Muscle layer of duodenum (tissue), 2 donors: ENCODE results near the gene ZSCAN20.
"Not testable (repeated sequence)": the region's sequence is repeated elsewhere in the genome, so short reads cannot be mapped to it uniquely, and the experiment has no call there.

Experiments used
- H3K27ac ChIP-seq: one replicate; pipeline ENCODE4 v1.7.0; 2013; ENCODE audit warnings: mild to moderate bottlenecking, low read length
- H3K27me3 ChIP-seq: one replicate; pipeline ENCODE4 v1.7.0; 2013; ENCODE audit warnings: low read depth, mild to moderate bottlenecking, control low read depth, low read length
- H3K36me3 ChIP-seq, 2 donors: one replicate each; pipeline ENCODE4 v1.7.0; 2013; ENCODE audit warnings: low read length in 2 of 2, control low read depth in 1 of 2, mild to moderate bottlenecking in 1 of 2; ENCODE audit not compliant: insufficient read depth in 2 of 2, control insufficient read depth in 1 of 2
- H3K4me1 ChIP-seq, 2 donors: one replicate each; pipeline ENCODE4 v1.7.0; 2013; ENCODE audit warnings: low read length in 2 of 2, mild to moderate bottlenecking in 2 of 2, control low read depth in 1 of 2, moderate library complexity in 1 of 2; ENCODE audit not compliant: insufficient read depth in 2 of 2, control insufficient read depth in 1 of 2
- H3K4me3 ChIP-seq, 2 donors: one replicate each; pipeline ENCODE4 v1.7.0; 2013; ENCODE audit warnings: low read length in 2 of 2, low read depth in 1 of 2, mild to moderate bottlenecking in 1 of 2
- H3K9me3 ChIP-seq, 2 donors: one replicate each; pipeline ENCODE4 v1.7.0; 2013; ENCODE audit warnings: low read length in 2 of 2, control low read depth in 1 of 2, mild to moderate bottlenecking in 1 of 2; ENCODE audit not compliant: control insufficient read depth in 1 of 2
- donor health status: healthy.

The ZSCAN20 gene

DNA sequence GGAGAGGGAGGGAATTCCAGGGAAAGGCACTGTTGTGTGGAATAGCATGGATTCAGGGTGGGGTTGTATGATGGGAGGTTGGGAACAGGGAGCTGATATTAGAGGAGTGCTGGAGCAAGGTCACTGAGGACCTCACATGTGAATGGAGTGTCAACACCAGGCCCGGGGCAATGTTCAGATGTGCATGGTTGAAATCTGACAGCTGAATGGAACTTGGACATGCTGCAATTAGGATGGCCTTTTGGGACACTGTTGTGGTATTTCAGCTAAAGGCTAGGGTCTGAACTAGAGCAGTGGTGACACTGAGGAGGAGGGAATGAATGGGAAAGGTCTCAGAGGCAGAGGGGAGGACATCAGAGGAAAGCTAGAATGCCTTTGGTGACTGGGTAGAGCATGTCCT lies 25.0 kb downstream of the ZSCAN20 start:
- H3K27me3 ChIP-seq: no peaks in the 10 kb centered on the region
- no peak overlapping the region for H3K4me3 ChIP-seq
- peaks cover 36 to 67% of the 10 kb centered on the region in 2 donors for H3K9me3 ChIP-seq
- no peak overlapping the region for H3K27ac ChIP-seq
- no peaks in the 10 kb centered on the region for H3K4me1 ChIP-seq
- peaks cover 22 to 49% of the 10 kb centered on the region in 2 donors for H3K36me3 ChIP-seq

DNA sequence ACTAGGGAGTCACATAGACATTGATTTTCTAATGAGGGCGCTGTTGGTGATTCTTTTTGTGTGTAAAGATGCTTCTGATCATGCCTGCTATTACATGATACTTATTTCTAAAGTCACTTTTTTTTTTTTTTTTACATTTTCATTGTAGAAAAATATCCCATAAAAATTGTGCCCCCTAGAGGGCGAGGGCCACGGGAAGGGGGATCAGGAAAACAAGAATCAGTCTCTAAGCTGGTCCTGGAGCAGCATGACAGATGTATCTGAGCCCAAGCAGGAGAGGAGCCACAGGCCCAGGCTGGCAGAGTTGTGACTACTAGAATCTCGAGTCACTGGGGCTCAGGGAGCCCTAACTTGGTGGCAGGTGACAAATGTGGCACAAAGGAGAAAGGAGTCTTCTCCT lies 28.1 kb downstream of the ZSCAN20 start:
- Histone ChIP-seq H3K36me3 (peaks cover 0 to 20% of the 10 kb centered on the region in 2 donors), H3K4me1 (no peaks in the 10 kb centered on the region), H3K4me3 (no peak overlapping the region), H3K9me3 (peaks cover 11 to 38% of the 10 kb centered on the region in 2 donors), H3K27ac (no peak overlapping the region), H3K27me3 (no peaks in the 10 kb centered on the region)

GRCh38 chr1:33501309-33501708 lies 28.9 kb downstream of the ZSCAN20 start:
- H3K36me3 ChIP-seq: peaks cover 0 to 12% of the 10 kb centered on the region in 2 donors
- H3K27ac ChIP-seq: no peak overlapping the region
- H3K27me3 ChIP-seq: no peaks in the 10 kb centered on the region
- no peaks in the 10 kb centered on the region for H3K4me1 ChIP-seq
- no peak overlapping the region for H3K4me3 ChIP-seq
- H3K9me3 ChIP-seq: peaks cover 5 to 31% of the 10 kb centered on the region in 2 donors

DNA sequence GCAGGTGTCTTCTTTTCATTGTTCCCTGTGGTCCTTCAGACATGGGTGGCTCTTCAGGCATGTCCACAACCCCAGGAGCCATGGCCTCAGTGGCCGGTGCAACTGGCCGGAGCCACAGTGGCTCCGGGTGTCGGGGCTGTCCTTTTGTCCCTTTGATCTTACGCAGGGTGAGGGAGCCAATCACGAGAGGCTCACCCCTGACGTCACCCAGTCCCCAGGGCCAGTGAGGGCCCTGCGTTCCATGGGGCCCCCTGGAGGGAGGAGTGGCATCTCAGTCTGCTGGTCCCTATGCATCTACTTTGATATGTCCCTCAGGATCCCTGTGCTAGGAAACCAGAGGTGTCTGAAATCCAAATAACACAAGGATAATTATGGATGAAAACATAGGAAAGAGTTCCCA lies 29.3 kb downstream of the ZSCAN20 start:
- H3K9me3 ChIP-seq: peaks cover 5 to 27% of the 10 kb centered on the region in 2 donors
- peaks cover 0 to 11% of the 10 kb centered on the region in 2 donors for H3K36me3 ChIP-seq
- H3K27ac ChIP-seq: no peak overlapping the region
- H3K4me1 ChIP-seq: no peaks in the 10 kb centered on the region
- no peak overlapping the region for H3K4me3 ChIP-seq
- H3K27me3 ChIP-seq: no peaks in the 10 kb centered on the region

GRCh38 chr1:33502726-33503125 lies 30.3 kb downstream of the ZSCAN20 start:
- Histone ChIP-seq H3K4me1 (no peaks in the 10 kb centered on the region), H3K36me3 (peaks cover 0 to 2% of the 10 kb centered on the region in 2 donors), H3K27ac (no peak overlapping the region), H3K9me3 (peaks cover 0 to 19% of the 10 kb centered on the region in 2 donors), H3K4me3 (no peak overlapping the region), H3K27me3 (no peaks in the 10 kb centered on the region)

DNA sequence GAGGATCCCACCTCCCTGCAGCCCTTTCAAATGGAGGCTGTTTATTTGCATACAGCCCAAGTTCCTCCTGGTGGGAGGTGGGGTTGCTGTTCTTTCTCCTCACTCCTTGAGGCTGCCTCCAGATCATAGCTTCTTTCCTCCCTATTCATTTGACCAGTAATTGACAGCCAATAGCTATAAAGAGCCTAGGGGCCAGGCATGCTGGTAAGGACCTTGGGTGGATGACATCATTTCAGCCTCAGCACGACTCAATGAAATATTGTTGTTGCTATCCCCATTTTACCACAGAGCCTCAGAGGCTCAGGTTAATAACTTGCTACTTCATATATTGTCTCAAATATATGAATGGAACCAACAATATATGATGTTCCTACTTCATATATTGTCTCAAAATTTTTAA lies 31.1 kb downstream of the ZSCAN20 start:
- H3K36me3 ChIP-seq: no peaks in the 10 kb centered on the region
- no peaks in the 10 kb centered on the region for H3K4me1 ChIP-seq
- peaks cover 0 to 12% of the 10 kb centered on the region in 2 donors for H3K9me3 ChIP-seq
- no peak overlapping the region for H3K27ac ChIP-seq
- no peak overlapping the region for H3K4me3 ChIP-seq
- no peaks in the 10 kb centered on the region for H3K27me3 ChIP-seq

DNA sequence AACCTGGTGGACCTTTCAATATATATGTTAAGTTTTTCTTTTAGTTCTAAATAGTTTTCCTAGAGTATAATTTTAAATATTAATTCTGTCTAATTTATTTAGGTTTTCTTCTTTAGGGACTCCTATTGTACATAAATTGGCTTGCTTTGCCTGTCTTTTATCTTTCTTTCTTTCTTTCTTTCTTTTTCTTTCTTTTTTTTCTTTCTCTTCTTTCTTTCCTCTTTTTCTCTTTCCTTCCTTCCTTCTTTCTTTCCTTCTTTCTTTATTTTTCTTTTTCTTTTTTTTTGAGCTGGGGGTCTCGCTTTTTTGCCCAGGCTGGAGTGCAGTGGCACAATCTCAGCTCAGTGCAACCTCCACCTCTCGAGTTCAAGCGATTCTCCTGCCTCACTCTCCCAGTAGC lies 35.2 kb downstream of the ZSCAN20 start:
- H3K4me1 ChIP-seq: no peaks in the 10 kb centered on the region

DNA sequence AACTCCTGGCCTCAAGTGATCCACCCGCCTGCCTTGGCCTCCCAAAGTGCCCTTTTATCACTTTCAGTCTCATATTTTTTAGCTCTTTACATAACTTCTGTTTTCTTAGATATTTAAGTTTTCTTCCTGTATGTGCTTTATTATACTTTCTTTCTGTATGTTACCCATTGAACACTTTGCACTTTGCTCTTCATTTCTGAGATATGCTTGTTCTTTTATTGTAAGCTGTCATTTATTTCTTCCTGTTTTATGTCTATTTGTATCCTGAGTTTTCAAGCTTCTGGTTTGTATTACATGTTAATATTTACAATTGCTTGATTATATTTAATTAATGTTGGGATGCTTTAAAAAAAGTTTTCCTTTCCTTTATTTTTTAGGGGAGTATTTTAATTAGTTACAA lies 35.7 kb downstream of the ZSCAN20 start:
- Histone ChIP-seq H3K36me3 (no peaks in the 10 kb centered on the region), H3K4me1 (no peaks in the 10 kb centered on the region), H3K27ac (no peak overlapping the region), H3K4me3 (no peak overlapping the region), H3K9me3 (peaks cover 0 to 3% of the 10 kb centered on the region in 2 donors), H3K27me3 (no peaks in the 10 kb centered on the region)

More for the DNA sequence above, 35.2 kb downstream of the ZSCAN20 start:
- no peak overlapping the region for H3K27ac ChIP-seq
- peaks cover 0 to 3% of the 10 kb centered on the region in 2 donors for H3K9me3 ChIP-seq
- H3K27me3 ChIP-seq: no peaks in the 10 kb centered on the region
- no peaks in the 10 kb centered on the region for H3K36me3 ChIP-seq
- no peak overlapping the region for H3K4me3 ChIP-seq

DNA sequence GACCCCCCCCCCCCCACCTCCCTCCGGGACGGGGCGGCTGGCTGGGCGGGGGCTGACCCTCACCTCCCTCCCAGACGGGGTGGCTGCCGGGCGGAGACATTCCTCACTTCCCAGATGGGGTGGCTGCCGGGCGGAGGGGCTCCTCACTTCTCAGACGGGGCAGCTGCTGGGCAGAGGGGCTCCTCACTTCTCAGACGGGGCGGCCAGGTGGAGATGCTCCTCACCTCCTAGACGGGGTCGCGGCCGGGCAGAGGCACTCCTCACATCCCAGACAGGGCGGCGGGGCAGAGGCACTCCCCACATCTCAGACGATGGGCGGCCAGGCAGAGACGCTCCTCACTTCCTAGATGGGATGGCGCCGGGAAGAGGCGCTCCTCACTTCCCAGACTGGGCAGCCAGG lies 36.8 kb downstream of the ZSCAN20 start:
- not testable (repeated sequence) for H3K4me1 ChIP-seq, H3K36me3 ChIP-seq, H3K27ac ChIP-seq, H3K27me3 ChIP-seq, H3K9me3 ChIP-seq, H3K4me3 ChIP-seq

DNA sequence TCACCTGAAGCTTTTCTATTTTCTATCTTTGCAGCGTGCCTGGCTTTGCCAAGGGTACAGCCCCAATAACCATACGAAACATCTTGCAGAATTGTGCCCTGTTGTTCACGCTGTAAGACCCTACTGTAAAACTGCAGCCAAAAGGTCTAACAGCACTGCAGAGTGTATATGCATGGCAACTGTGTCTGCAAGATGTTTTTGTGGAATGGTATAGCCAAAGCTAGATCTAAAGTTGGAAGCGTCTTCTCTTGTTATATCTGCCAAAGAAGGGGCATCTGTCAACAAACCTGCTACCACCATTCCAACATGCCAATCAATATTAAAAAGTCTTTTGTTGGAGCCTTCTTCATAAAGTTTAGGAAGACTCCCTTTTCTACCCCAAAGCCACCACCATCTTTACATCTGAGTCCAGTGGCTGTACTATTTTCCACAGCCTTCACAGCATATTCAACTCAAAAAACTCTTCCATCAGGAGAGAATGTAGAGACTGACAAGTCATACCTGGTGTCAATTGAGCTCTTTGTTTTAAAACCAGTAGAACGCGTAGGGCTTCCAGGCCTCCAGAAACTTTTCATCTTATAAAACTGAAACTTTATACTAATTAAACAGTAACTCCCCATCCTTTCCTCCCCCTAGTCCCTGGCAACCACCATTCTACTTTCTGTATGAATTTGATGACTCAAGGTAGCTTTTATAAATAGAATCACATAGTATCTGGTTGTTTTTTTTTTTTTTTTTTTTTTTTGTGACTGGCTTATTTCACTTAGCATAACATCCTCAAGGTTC lies 40.0 kb downstream of the ZSCAN20 start:
- no peaks in the 10 kb centered on the region for H3K4me1 ChIP-seq
- no peaks in the 10 kb centered on the region for H3K27me3 ChIP-seq
- H3K4me3 ChIP-seq: no peak overlapping the region
- H3K27ac ChIP-seq: no peak overlapping the region
- H3K36me3 ChIP-seq: no peaks in the 10 kb centered on the region
- no peaks in the 10 kb centered on the region for H3K9me3 ChIP-seq

DNA sequence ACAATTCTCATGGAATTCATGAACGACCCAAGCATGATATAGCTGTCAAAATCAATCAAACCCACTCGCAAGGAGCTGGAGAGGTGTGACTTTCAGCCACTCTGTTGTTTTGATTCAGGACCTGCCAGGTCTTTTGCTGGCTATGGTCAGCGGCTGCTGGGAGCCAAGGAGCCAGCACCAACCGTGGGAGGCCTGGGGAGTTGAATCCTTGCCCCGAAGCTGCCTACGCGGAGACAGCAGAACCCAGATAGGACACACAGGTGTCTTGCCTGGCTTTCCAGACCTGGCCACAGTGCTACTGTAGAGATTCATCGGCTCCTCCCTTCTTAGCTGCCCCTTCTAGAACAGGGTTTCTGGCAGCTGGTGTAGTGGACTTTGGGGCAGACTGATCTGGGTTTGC lies 42.7 kb downstream of the ZSCAN20 start:
- Histone ChIP-seq H3K27ac (no peak overlapping the region), H3K4me1 (no peaks in the 10 kb centered on the region), H3K27me3 (no peaks in the 10 kb centered on the region), H3K4me3 (no peak overlapping the region), H3K36me3 (no peaks in the 10 kb centered on the region), H3K9me3 (no peaks in the 10 kb centered on the region)

DNA sequence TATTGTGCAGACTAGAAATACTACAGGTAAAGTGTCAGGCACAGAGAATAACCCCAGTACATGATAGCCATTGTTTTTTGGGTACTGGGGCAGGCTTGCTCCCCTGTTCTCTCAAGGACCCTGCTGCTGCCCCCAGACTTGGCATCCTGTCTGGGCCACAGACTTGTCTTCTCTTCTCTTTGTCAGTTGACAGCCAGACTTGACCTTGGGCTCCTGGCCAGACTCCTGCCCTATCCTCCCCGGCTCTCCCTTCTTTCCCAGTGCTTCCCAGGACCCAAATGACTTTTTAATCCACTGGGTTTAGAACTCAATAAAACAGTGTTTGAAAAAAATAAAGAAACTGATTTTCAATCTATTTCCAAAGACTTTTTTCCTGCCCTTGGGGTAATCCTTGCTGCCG lies 43.2 kb downstream of the ZSCAN20 start:
- no peaks in the 10 kb centered on the region for H3K36me3 ChIP-seq
- no peaks in the 10 kb centered on the region for H3K4me1 ChIP-seq
- no peaks in the 10 kb centered on the region for H3K9me3 ChIP-seq
- H3K27me3 ChIP-seq: no peaks in the 10 kb centered on the region
- no peak overlapping the region for H3K4me3 ChIP-seq
- no peak overlapping the region for H3K27ac ChIP-seq
